M059J (cell line): Measurements from ENCODE around the gene GOLGA3. TPM values are rescaled to one million over a fixed set of nuclear protein-coding genes. Genes with fewer than 3 reads are reported as not detected.
"Not testable (repeated sequence)": the region's sequence is repeated elsewhere in the genome, so short reads cannot be mapped to it uniquely, and the experiment has no call there.

Experiments used
- DNase-seq: peaks from one replicate; pipeline ENCODE4 v3.0.0-alpha.2; 2012; ENCODE audit warnings: low read depth
- total RNA-seq: library from RNA; depleted of rRNA; stranded (reverse); fragments of >200 nt; shearing (Covaris generic); gene quantifications from 2 replicates; pipeline ENCODE4 v1.2.3, GENCODE V29; 2014

Gene GOLGA3
- total RNA-seq, 1 experiment from 2014 or later = 98.9 TPM

DNA sequence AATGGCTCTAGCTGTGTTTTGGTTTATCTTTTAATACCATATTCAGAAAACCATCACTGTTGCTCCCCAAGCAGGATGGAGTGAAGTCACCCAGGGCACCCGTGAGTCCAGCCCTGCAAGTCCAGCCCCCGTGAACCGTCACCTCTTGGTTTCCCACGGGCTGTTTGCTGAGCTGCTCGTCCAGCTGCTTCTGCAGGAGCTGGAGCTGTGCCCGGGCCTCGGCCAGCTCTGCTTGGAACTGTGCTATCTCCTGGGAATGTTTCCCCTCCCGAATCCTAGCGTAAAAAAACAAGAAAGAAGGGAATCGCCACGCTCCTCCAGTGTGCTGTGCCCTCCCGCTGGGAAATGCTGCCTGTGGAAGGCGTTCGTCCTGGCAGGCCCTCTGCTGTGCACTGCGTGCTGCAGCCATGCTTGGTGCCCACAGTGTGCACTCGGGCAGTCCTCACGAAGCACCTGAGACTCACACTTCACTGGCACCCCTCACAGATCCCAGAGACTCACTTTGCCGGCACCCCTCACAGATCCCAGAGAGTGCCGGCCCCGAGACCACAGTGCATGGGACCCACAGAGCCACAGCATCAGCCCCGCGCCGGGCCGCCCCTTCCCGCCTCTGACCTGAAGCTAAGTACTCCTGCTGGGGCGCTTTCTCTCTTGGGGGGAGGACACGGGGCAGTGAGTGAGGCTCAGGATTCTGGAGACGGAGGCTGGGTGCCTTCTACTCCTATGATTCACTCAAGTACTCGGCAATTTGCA is 51.7 kb downstream of the GOLGA3 start:
- DNase-seq = no peak

DNA sequence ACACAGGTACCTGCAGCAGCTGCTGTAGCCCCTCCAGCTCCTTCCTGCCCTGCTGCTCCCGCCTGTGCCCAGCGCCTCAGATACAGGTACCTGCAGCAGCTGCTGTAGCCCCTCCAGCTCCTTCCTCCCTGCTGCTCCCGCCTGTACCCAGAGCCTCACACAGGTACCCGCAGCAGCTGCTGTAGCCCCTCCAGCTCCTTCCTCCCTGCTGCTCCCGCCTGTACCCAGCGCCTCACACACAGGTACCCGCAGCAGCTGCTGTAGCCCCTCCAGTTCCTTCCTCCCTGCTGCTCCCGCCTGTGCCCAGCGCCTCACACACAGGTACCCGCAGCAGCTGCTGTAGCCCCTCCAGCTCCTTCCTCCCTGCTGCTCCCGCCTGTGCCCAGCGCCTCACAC is 52.4 kb downstream of the GOLGA3 start:
- DNase-seq = not testable (repeated sequence)

DNA sequence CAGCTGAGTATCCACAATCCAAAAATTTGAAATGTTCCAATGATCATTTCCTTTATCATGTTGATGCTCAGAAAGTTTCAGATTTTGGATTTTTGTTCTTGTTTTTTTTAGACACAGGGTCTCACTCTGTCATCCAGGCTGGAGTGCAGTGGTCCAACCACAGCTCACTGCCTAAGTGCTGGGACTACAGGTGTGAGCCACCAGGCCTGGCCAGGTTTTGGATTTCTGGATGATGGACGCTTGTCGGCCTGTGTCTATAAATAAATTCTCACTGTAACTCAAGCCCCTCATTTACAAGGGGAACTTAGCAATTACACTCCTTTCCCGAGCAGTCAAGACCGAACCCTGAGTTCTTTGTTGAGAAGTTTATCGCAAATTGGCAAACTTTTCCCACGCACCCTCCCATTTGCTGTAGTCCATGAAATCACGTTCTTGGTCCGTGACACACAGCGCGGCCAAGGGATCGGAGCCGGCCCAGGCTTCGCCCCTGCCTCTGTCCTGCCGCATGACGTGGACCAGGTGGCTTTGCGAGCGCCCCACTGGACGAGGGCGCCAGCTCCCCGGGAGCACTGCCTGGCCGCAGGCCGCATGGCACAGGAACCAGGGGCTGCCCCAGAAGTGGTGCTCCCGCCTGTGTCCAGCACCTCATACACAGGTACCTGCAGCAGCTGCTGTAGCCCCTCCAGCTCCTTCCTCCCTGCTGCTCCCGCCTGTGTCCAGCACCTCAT is 53.0 kb downstream of the GOLGA3 start:
- DNase-seq = no peak

DNA sequence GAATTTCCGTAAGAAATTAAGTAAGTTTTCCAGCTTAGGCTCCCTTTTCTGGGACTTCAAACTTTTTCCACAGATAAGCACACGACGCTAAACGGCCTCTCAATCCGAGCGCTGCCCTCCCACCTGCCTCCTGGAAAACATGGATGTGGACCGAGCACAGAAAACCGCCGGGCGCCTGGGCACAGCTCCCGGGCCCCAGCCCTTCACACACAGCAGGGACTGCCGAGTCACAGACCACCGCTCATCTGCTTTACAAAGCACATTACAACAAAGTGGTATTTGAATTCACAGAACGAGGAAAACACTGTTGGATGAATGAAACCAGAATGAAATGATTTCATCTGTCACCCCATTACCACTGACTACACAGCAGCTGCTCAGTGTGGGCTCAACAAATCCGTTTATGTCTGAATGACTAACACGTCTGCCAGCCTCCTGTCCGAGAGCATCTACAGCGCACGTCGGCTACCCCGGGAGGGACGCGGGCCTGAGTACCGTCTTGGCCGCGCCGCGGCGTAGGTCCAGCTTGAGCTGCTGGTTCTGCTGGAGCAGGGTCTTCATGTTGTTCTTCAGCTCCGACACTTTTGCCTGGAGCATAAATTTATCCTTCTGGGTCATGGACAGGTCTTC is 53.9 kb downstream of the GOLGA3 start:
- DNase-seq = no peak

DNA sequence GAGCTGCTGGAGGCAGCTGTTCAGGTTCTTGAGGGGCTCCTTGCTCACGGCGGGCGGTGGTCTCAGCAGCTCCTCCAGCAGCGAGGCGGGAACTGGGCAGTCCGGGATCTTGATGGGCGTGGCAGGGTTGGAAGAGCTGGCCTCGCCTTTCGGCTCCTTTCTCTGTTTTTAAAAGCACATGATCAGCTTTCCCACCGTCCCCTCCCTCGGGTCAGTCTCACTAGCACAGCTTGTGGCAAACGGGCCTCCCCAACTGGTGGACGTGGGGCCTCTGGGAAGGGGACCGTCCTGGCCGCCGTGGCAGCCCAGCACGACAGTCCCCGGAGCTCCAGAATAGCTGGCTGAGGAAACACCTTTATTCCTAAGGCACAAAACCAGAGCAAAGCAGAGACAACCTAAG is 54.5 kb downstream of the GOLGA3 start:
- no peak for DNase-seq

DNA sequence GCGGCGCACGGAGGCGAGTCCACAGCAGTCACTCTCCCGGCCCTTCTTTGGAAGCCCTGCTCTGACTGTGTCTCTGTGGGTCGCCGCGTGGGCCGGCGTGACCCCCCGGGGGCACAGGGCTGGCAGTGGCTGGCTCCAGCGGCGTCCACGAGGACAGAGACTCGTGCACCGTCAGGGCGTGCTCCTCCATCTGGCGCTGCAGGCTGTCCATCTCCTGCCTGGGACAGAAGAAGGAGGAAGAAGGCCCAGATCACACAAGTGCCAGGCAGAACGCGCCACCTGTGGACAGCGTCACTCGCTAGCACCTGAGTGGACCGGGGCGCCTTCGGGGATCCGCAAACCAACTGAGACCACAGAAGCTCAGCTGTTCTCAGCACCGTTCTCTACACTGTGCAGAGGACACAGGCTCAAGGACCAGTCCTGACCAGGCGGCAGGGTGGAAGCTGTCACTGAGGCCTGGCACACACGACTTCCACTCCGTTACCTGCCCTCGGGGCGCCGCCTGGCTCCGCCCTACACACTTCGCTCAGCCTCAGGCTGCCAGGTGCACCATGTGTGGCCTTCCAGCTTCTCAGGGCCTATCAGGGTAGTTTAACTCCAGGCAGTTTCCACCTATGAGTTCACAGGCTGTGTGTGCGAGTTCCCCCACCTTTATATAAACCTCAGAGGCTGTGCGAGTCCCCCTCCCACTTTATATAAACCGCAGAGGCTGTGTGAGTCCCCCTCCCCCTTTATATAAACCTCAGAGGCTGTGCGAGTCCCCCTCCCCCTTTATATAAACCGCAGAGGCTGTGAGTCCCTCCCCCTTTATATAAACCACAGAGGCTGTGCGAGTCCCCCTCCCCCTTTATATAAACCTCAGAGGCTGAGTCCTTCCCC is 55.4 kb downstream of the GOLGA3 start:
- DNase-seq = no peak

DNA sequence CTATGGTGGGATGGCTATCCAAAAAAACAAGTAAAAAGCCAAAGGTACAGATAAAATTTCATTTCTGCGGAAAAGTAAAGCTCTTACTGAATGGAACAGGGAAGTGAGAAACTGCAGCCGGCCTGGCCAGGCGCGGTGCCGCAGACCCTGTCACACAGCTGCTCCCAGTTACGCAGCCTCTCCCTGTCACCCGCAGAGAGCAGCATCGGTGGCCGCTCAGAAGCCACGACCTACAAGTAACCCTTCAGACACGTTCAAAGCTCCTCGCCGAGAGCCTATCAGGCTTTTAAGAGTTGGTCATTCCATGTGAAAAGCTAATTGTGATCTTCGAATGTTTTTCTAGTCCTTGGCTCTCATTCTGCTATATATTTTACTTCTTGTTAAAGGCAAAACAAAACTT is 56.1 kb downstream of the GOLGA3 start:
- no peak for DNase-seq

DNA sequence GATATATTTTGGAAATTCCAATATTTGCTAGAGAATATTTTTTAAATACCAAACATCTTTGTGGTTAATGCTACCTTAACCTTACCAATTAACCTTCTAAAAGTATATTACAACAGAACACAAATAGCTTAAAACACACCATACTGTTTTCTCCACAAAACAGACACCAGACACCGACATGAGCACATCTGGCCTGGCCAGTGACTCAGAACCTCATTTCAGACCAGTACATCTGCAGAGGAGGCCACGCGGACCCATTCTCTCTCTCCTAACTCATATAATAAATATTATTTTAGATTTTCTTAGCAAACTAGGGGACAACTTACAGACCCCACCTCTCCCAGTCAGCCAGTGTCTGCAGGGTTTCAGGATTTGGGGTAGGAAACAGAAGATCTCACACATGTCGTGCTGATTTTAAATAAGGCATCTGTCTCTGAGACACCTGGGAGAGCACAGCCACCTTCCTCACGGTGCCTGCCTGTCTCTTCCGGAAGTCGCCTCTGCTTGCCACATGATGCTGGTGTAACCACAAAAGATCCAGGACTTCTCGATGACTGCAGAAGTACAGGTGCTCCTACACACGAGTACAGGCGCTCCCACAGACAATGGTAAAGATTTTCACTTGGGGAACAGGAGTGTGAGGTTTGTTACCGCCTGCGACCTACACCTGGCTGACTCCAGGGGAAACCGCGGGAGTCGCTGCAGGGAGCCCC is 57.4 kb downstream of the GOLGA3 start:
- DNase-seq = no peak

DNA sequence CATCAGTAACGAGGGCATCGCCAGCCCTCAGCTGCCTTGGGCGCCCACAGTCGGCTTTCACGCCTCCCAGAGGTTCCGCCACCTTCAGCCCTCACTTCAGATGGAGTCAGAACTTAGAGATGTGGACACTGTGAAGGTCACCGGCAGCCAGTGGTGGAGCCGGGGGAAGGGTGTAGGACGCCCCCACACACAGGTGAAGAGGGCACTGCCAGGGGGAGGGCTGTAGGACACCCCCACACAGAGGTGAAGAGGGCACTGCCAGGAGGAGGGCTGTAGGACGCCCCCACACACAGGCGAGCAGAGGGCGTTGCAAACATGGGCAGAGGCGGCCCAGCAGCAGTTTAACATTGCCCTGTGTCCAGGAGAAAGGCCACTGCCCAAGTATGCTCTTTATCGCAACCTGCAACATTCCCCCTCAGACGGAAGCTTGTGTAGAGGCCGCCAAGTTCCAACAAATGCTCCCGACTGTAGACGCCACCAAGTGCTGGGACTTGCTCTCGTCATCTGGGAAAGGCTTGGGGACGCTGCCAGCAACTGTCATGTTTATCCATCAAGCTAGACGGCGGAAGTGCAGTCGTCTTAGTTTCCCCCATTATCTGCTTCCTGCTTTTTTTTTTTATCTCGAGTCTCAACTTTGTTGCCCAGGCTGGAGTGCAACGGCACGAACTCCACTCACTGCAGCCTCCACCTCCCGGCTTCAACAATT is 62.1 kb downstream of the GOLGA3 start:
- DNase-seq = peak; percentile 11

DNA sequence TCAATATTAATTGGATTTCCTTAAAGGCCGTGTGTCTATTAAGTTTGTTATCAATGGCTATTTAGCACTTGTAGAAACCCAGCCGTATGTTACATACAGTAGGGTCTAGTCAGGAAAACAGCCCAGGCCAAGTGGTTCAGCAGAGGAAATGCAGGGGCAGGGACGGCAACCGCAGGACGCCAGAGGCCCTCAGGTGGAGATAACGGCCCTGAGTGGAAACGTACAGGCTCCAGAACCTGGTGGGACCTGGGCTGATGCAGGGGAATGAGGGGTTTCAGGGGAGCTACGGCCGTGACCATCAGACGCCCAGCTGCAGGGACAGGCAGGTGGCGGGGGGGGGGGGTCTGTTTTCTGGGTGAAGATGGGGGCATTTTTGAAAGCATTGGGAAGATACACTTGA is 63.3 kb downstream of the GOLGA3 start:
- DNase-seq = no peak

DNA sequence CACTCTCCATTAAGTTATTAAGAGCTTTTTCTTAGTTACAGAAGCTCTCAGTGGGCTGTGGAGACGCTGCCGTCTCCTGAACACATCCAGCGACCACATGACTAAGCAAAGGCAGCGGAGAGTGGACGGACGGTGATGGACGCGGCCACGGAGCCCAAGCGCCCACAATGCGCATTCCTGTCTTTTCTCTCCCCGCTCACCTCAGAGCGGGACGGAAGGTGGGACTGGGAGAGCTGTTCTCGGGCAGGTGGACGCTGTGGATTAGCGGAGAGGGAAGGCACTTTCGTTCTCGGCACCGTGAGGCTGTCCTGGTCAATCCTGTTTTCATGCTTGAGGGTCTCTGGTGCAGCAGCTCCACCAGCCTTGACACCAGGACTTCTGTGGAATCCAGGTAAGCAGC is 64.4 kb downstream of the GOLGA3 start:
- no peak for DNase-seq

DNA sequence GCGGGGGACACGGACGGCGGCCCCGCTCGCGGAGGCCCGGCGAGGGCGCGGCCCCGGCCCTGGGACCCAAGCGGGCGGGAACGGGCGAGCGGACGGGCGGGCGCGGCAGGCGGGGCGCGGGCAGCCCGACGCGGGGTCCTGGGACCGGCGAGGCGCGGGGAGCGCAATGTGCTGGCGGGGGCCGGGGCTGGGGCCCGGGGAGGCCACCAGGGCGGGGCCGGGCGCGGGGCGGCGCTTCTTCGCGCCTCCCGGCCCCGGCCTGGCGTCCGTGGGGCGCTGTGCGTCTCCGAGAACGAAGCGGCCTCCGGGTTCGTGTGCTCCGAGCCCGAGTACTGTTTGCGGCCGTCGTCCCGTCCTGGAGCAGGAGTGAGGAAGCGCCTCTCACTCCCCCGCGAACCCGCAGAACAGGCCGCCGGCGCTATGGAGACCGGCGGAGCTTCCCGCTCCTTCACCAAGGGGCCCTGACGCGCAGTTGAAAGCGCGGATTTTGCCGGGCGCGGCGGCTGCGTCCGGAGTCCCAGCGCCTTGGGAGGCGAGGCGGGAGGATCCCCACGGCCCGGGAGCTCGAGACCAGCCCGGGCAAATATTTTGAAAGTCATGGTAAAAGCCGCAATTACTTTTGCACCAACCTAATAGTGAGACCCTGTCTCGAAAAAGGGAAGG is 66.6 kb downstream of the GOLGA3 start:
- DNase-seq = peak; percentile 84

DNA sequence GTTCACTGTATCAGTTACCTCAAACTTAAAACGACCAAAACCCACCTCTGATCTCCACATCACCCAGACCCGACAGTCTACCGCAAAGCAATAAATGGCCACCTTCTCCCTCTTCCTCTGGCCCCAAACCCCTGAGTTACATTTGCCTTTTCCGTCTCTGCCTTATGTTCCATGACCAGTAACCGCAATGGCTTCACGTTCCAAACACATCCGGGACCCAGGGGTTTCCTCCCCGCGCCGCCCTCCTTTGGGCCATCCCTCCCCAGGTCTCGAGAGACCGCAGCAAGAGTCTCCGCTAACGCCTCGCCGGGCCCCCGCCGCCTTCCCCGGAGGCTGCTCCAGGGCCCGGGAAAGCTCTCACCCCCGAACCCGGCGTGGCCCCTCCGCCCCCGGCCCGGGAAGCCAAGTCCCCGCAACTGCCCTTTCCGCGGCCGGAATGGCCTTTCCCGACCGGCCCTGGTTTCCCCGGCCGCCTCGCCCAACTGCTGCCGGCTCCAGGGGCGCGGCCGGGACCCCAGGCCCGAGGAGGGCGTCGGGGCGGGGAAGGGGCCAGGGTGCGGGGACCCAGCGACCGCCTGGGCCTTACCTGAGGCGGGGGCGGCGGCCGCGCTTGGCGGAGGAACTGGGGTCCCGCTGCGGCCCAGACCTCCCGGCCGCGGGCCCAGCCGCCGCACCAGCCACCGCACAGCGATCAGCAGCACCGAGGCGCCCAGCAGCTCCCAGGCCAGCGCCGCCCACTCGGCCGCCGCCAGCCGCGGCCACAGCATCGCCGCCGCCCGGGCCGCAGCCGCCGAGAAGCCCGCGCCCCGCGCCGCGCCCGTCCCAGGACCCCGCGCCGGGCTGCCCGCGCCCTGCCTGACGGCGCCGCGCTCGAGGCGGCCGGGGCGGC is 67.4 kb downstream of the GOLGA3 start, which contains the start of gene ANKLE2:
Gene ANKLE2, minus strand, starts transcription at position 801 of the 889 bp plus-strand sequence. Its CDS starts 34 bp downstream, at position 767.
- peak; percentile 75 for DNase-seq

DNA sequence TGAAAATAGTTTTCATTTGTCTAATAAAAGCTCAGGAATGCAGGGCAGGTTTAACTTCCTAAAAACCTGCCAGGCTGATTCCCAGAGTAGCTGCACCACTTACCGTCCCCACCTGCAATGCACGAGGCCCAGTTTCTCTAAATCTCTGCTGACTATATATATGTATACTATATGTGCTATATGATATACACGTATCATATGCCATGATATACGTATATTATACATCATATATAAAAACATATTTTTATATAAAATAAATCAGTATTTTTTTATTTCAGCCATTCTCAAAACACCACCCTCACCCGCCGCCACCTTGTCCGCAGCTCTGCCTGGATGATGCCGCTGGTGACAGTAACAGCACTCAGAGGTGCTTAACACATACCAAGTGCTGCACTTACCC is 69.3 kb downstream of the GOLGA3 start:
- no peak for DNase-seq

DNA sequence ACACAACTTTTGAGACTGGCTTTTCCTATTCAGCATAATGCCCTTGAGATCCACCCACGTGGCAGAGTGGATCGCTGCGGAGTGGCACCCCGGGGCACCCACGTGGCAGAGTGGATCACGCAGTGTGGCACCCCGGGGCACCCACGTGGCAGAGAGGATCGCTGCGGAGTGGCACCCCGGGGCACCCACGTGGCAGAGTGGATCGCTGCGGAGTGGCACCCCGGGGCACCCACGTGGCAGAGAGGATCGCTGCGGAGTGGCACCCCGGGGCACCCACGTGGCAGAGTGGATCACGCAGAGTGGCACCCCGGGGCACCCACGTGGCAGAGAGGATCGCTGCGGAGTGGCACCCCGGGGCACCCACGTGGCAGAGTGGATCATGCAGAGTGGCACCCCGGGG is 69.8 kb downstream of the GOLGA3 start:
- not testable (repeated sequence) for DNase-seq

DNA sequence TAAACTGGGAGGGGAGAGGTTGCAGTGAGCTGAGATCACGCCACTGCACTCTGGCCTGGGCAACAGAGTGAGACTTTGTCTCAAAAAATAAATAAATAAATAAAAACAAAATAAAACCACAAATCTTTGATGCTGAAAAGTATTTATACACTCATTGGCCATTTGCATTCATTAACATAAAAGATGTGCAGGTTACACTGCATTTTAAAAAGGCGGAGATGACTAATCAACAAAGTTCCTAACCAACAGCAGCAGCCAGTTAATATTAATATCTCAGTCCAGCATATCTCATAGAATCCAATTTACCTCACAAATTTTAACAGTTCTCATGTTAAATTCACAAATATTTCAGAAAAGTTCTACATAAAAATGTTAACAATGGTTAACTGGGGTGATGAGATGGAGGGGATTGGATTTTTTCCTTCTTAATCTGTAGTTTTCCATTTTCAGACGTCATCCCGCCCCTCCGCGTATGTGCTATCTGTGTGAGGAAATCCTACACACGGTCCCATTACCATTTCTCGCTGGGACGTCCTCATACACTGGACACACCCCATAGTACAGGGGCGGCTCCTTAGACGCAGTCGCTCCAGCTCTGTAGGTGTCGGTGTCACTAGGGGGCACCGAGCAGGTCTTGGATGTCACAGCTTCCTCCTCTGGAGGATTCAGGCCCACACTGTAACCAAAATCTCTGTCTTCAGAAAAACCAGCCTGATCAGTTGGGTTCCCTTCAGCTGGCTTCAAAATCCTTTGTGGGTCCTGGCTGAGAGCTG is 74.3 kb downstream of the GOLGA3 start:
- DNase-seq = no peak

DNA sequence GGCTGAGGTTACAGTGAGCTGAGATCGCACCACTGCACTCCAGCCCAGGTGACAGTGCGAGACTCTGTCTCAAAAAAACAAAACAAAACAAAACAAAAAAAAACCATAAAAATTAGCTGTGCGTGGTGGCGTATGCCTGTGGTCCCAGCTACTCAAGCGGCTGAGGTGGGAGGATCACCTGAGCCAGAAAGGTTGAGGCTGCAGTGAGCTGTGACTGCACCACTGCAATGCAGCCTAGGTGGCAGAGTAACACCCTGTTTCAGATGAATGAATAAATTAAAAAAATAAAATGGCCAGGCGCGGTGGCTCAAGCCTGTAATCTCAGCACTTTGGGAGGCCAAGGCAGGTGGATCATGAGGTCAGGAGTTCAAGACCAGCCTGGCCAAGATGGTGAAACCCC is 75.0 kb downstream of the GOLGA3 start:
- not testable (repeated sequence) for DNase-seq

DNA sequence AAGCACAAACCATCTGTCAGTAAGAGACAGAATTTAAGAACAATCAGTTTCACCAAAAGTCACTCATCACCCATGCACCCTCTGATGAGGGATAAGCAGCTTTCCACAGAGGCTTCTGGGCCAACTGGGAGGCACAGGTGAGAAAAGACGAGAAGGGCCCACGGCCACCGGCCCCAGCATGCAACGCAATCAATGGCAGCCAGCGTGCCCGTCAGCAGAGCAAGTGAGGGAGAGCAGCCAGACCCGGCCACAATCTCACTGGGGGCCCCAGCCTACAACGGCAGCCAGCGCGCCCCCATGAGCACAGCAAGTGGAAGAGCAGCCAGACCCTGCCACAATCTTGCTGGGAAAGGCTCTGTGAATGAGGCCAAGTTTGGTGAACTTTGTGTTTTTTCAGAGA is 80.3 kb downstream of the GOLGA3 start:
- DNase-seq = no peak
